SH-SY5Y (cell line): ENCODE measurements around the gene ZNF716.

Experiments used
- GATA2 ChIP-seq: IDR thresholded peaks from 2 replicates; pipeline ENCODE4 v1.6.1; 2011; ENCODE audit warnings: mild to moderate bottlenecking, low read depth, low read length
- GATA3 ChIP-seq: IDR thresholded peaks from 2 replicates; pipeline ENCODE4 v1.6.1; 2011; ENCODE audit warnings: low read depth, mild to moderate bottlenecking, low read length, moderate library complexity

ZNF716 gene

DNA sequence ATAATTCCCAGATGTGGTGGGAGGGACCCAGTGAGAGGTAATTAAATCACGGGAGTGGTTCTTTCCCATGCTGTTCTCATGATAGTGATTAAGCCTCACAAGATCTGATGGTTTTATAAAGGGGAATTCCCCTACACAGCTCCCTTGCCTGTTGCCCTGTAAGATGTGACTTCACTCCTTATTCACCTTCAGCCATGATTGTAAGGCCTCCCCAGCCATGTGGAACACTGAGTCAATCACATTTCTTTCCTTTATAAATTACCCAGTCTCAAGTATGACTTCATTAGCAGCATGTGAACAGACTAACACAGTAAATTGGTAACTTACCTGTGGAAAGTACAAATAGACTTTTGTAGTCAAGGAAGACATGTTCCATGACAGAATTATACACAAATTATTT lies 55.2 kb downstream of the ZNF716 start:
- TF ChIP-seq GATA3 (no peak), GATA2 (no peak)
